ENCODE data around the gene BCAM. TPM values are rescaled to one million over a fixed set of nuclear protein-coding genes. Genes with fewer than 3 reads are reported as not detected.

Gene BCAM
- total RNA-seq, 2 experiments from 2014 or later = not detected

- H3K27ac Mint-ChIP-seq = no peak overlapping the region
- H3K27me3 Mint-ChIP-seq = no peaks in the 10 kb centered on the region
- ChIA-PET POLR2A (no interaction called here), CTCF (no interaction called here)
- intact Hi-C loops (cut with DNase I, micrococcal nuclease) = no loop called here
- H3K36me3 Mint-ChIP-seq (ENCODE audit: low read depth) = no peaks in the 10 kb centered on the region
- H3K4me3 Mint-ChIP-seq = no peak overlapping the region
- H3K4me1 Mint-ChIP-seq = peaks cover 11% of the 10 kb centered on the region
- H3K9me3 Mint-ChIP-seq (ENCODE audit: low read depth) = no peaks in the 10 kb centered on the region
- ATAC-seq (no peak), DNase-seq (no peak)
Observed at GRCh38 chr19:44794610-44795009, 14.3 kb upstream of the BCAM start.

- POLR2A ChIA-PET = no interaction called here
- H3K9me3 Mint-ChIP-seq (ENCODE audit: low read depth) = no peaks in the 10 kb centered on the region
- CTCF ChIA-PET = interaction anchor here (0.6 to 2.9 kb wide), 3 partner anchors 11 to 153 kb away, joined by 3 to 10 read pairs (median 9); no protein-coding TSS in a partner anchor
- intact Hi-C loops (cut with DNase I, micrococcal nuclease) = no loop called here
- DNase-seq (no peak), ATAC-seq (no peak)
- H3K4me1 Mint-ChIP-seq = peaks cover 11% of the 10 kb centered on the region
- H3K36me3 Mint-ChIP-seq (ENCODE audit: low read depth) = no peaks in the 10 kb centered on the region
- no peaks in the 10 kb centered on the region for H3K27me3 Mint-ChIP-seq
- no peak overlapping the region for H3K4me3 Mint-ChIP-seq
- H3K27ac Mint-ChIP-seq = no peak overlapping the region
Observed at GRCh38 chr19:44795398-44795987, 13.4 kb upstream of the BCAM start.

GRCh38 chr19:44796701-44797115 is 12.2 kb upstream of the BCAM start:
- intact Hi-C loops (cut with DNase I, micrococcal nuclease) = no loop called here
- Mint-ChIP-seq H3K9me3 (ENCODE audit: low read depth) (no peaks in the 10 kb centered on the region), H3K4me1 (peaks cover 11% of the 10 kb centered on the region), H3K27ac (no peak overlapping the region), H3K36me3 (ENCODE audit: low read depth) (no peaks in the 10 kb centered on the region), H3K27me3 (no peaks in the 10 kb centered on the region), H3K4me3 (no peak overlapping the region)
- ATAC-seq = no peak
- ChIA-PET POLR2A (no interaction called here), CTCF (interaction anchor here (1.9 to 2.9 kb wide), 2 partner anchors 12 to 73 kb away, joined by 9 to 10 read pairs; no protein-coding TSS in a partner anchor)
- no peak for DNase-seq

DNA sequence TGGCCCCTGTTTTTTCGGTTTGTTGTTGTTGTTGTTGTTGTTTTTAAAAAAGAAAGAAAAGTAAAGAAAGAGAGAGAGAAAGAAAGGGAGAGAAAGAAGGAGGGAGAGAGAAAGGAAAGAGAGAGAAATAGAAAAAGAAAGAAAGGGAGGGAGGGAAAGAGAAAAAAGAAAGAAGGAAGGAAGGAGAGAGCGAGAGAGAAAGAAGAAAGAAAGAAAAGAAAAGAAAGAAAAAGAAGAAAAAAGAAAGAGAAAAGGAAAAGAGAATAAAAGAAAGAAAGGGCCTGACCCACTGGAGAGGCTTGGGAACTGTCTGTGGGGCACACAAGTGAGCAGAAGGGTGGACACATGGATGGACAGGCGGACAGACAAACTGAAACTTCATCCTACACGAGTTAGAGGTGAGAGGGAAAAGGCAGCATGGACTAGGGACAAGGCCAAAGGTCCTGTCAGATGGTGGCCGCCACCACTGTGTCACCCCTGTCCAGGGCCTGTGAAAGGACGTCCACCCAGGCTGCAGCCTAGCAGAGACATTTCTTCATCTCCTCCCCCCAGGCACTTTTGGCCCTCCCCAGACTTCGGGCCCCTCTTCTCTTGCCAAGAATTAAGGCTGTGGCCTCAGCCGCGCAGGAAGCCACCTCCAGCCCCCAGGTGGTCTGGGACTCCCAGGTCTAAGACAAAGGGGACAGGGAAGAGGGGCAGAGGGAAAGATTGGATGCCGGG is 9.1 kb upstream of the BCAM start:
- H3K27ac Mint-ChIP-seq = no peak overlapping the region
- ChIA-PET CTCF (interaction anchor here (0.6 to 1.8 kb wide), 2 partner anchors 17 to 218 kb away, joined by 4 to 5 read pairs; no protein-coding TSS in a partner anchor), POLR2A (no interaction called here)
- H3K4me1 Mint-ChIP-seq = peaks cover 11% of the 10 kb centered on the region
- no peaks in the 10 kb centered on the region for H3K9me3 Mint-ChIP-seq (ENCODE audit: low read depth)
- H3K27me3 Mint-ChIP-seq = no peaks in the 10 kb centered on the region
- no peak overlapping the region for H3K4me3 Mint-ChIP-seq
- no peaks in the 10 kb centered on the region for H3K36me3 Mint-ChIP-seq (ENCODE audit: low read depth)
- intact Hi-C loops (cut with DNase I, micrococcal nuclease) = loop anchor here (1.0 kb wide), 2 partner anchors 46 to 152 kb away; no protein-coding TSS in a partner anchor
- ATAC-seq = no peak
- no peak for DNase-seq

DNA sequence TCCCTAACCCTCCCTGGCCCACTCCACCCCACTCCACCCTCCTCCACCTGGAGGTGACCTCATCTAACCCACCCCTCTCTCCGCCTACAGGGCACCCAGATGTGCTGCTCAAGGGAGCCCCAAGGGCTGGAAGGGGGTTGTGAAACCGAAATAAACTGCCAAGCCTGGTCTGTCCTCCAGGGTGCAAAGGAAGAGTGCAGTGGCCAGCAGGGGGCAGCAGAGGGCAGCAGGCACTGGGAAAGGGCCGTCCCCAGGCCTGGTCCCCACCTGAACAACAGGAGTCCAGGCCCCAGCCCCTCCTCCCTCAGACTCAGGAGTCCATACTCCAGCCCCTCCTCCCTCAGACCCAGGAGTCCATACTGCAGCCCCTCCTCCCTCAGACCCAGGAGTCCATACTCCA is 8.4 kb upstream of the BCAM start:
- no peak overlapping the region for H3K4me3 Mint-ChIP-seq

GRCh38 chr19:44803442-44804428 is 5.2 kb upstream of the BCAM start:
- no peak for ATAC-seq
- ChIA-PET POLR2A (no interaction called here), CTCF (interaction anchor here (0.6 to 2.3 kb wide), 4 partner anchors 20 to 80 kb away, joined by 3 to 11 read pairs (median 6); no protein-coding TSS in a partner anchor)
- Mint-ChIP-seq H3K27me3 (peaks cover 7% of the 10 kb centered on the region), H3K27ac (no peak overlapping the region), H3K4me1 (peaks cover 1% of the 10 kb centered on the region), H3K9me3 (ENCODE audit: low read depth) (no peaks in the 10 kb centered on the region), H3K4me3 (no peak overlapping the region), H3K36me3 (ENCODE audit: low read depth) (no peaks in the 10 kb centered on the region)
- intact Hi-C loops (cut with DNase I, micrococcal nuclease) = no loop called here
- DNase-seq = no peak

More for the DNA sequence above, 8.4 kb upstream of the BCAM start:
- Mint-ChIP-seq H3K9me3 (ENCODE audit: low read depth) (no peaks in the 10 kb centered on the region), H3K36me3 (ENCODE audit: low read depth) (no peaks in the 10 kb centered on the region), H3K27me3 (no peaks in the 10 kb centered on the region), H3K4me1 (peaks cover 11% of the 10 kb centered on the region), H3K27ac (no peak overlapping the region)
- ChIA-PET CTCF (no interaction called here), POLR2A (no interaction called here)
- intact Hi-C loops (cut with DNase I, micrococcal nuclease) = loop anchor here (1.0 kb wide), 2 partner anchors 45 to 151 kb away; no protein-coding TSS in a partner anchor
- ATAC-seq (peak; percentile 98), DNase-seq (peak; percentile 92)

DNA sequence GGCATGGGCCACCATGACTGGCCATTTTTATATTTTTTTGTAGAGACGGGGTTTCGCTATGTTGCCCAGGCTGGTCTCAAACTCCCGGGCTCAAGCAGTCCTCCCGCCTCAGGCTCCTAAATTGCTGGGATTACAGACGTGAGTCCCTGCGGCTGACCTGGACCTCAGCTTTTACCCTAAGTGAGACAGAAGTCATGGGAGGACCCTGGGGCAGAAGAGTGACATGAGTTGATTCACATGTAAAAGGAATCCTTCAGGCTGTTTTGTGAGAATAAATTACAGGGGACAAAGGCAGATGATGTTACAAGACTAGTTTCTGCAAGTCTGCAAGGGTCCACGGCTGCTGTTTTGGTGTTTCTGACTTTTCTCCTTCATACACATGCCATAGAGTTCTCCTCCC is 2.6 kb upstream of the BCAM start:
- CTCF ChIA-PET = interaction anchor here (0.6 to 1.3 kb wide), 4 partner anchors 22 to 1620 kb away, joined by 3 to 4 read pairs (median 4); no protein-coding TSS in a partner anchor
- no peaks in the 10 kb centered on the region for H3K9me3 Mint-ChIP-seq (ENCODE audit: low read depth)
- no peak overlapping the region for H3K27ac Mint-ChIP-seq
- no peaks in the 10 kb centered on the region for H3K36me3 Mint-ChIP-seq (ENCODE audit: low read depth)
- peaks cover 4% of the 10 kb centered on the region for H3K4me1 Mint-ChIP-seq
- no peak for ATAC-seq
- intact Hi-C loops (cut with DNase I, micrococcal nuclease) = no loop called here
- H3K27me3 Mint-ChIP-seq = peaks cover 16% of the 10 kb centered on the region
- no peak overlapping the region for H3K4me3 Mint-ChIP-seq
- no peak for DNase-seq
- POLR2A ChIA-PET = no interaction called here

GRCh38 chr19:44807162-44807561 is 1.7 kb upstream of the BCAM start:
- no peaks in the 10 kb centered on the region for H3K9me3 Mint-ChIP-seq (ENCODE audit: low read depth)
- no peaks in the 10 kb centered on the region for H3K36me3 Mint-ChIP-seq (ENCODE audit: low read depth)
- ChIA-PET CTCF (interaction anchor here (0.5 to 1.3 kb wide), 5 partner anchors 13 to 83 kb away, joined by 3 to 4 read pairs (median 4); no protein-coding TSS in a partner anchor), POLR2A (no interaction called here)
- peaks cover 22% of the 10 kb centered on the region for H3K27me3 Mint-ChIP-seq
- DNase-seq (no peak), ATAC-seq (no peak)
- peaks cover 4% of the 10 kb centered on the region for H3K4me1 Mint-ChIP-seq
- no peak overlapping the region for H3K27ac Mint-ChIP-seq
- intact Hi-C loops (cut with DNase I, micrococcal nuclease) = no loop called here
- no peak overlapping the region for H3K4me3 Mint-ChIP-seq

GRCh38 chr19:44807652-44808462 is 1.0 kb upstream of the BCAM start:
- intact Hi-C loops (cut with DNase I, micrococcal nuclease) = no loop called here

DNA sequence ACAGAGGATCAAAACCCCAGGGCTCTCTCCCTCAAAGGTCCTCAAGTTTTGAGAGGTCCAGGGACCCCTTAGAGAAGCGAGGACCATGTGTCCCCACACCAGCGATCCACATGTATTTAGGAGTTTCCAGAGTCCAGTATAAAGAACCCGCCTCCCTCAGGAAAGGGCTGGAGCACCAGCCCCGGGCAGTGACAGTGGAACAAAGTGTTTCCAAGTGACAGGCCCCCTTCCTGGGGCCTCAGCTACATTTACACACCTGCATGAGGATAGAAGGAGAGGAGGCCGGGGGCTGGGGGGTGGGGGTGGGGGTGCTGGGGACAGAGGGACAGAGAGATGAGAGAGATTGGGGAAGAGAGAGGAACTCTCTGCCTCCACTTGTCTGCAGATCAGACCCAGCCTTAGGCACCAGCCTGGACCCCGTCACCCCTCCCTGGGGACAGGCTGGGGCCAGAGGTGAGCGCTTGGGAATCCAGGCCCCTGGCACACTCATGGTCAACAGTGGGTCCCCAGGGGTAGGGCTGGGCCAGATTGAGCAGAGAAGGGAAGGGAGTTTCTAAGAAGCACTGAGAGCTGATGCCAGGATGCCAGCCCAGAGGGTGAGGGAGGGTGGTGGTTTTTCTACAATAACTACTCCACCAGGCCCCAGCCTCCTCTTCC is 802 bp downstream of the BCAM start:
- Mint-ChIP-seq H3K27ac (no peak overlapping the region), H3K27me3 (peaks cover 22% of the 10 kb centered on the region), H3K9me3 (ENCODE audit: low read depth) (no peaks in the 10 kb centered on the region), H3K4me3 (no peak overlapping the region), H3K36me3 (ENCODE audit: low read depth) (no peaks in the 10 kb centered on the region), H3K4me1 (peaks cover 4% of the 10 kb centered on the region)
- intact Hi-C loops (cut with DNase I, micrococcal nuclease) = no loop called here
- ATAC-seq = no peak
- CTCF ChIA-PET = no interaction called here
- DNase-seq = no peak
- POLR2A ChIA-PET = no interaction called here

More at GRCh38 chr19:44807652-44808462, 1.0 kb upstream of the BCAM start:
- Mint-ChIP-seq H3K9me3 (ENCODE audit: low read depth) (no peaks in the 10 kb centered on the region), H3K36me3 (ENCODE audit: low read depth) (no peaks in the 10 kb centered on the region), H3K27me3 (peaks cover 22% of the 10 kb centered on the region), H3K4me3 (no peak overlapping the region), H3K27ac (no peak overlapping the region), H3K4me1 (peaks cover 4% of the 10 kb centered on the region)
- ATAC-seq = no peak
- ChIA-PET POLR2A (no interaction called here), CTCF (interaction anchor here (0.5 to 1.1 kb wide), 4 partner anchors 12 to 84 kb away, joined by 3 to 4 read pairs (median 4); no protein-coding TSS in a partner anchor)
- DNase-seq = no peak

All from activated CD4-positive, alpha-beta T cell treated with anti-CD3 and anti-CD28 coated beads for 36 hours (primary cell).